AG10803 (cell line): ENCODE results near the gene AXDND1.

ENCODE experiments used
- DNase-seq: peaks from one replicate; pipeline ENCODE4 v3.0.0; 2010; ENCODE audit warnings: low read depth
- H3K4me3 ChIP-seq: 2 replicates; pipeline ENCODE4 v1.5.1; 2011; ENCODE audit warnings: mild to moderate bottlenecking, low read length, control low read depth
- CTCF ChIP-seq: conservative IDR thresholded peaks from 2 replicates; pipeline ENCODE4 v1.5.1; 2011; ENCODE audit warnings: mild to moderate bottlenecking, low read length, control low read depth, inconsistent platforms

The AXDND1 gene

GRCh38 chr1:179530352-179530751, 164.6 kb downstream of the AXDND1 start:
- no peak for TF ChIP-seq CTCF
- DNase-seq: no peak
- no peak overlapping the region for H3K4me3 ChIP-seq

- no peak for DNase-seq
- TF ChIP-seq CTCF: no peak
- no peak overlapping the region for H3K4me3 ChIP-seq
These were observed 176.0 kb downstream of the AXDND1 start for GRCh38 chr1:179541774-179542173.

- DNase-seq: no peak
- no peak for TF ChIP-seq CTCF
- H3K4me3 ChIP-seq: no peak overlapping the region
These were observed 179.6 kb downstream of the AXDND1 start for GRCh38 chr1:179545321-179545720.

GRCh38 chr1:179547021-179547535, 181.3 kb downstream of the AXDND1 start:
- no peak overlapping the region for H3K4me3 ChIP-seq
- no peak for TF ChIP-seq CTCF
- DNase-seq: no peak

GRCh38 chr1:179548666-179549367, 183.0 kb downstream of the AXDND1 start:
- H3K4me3 ChIP-seq: no peak overlapping the region
- no peak for TF ChIP-seq CTCF
- no peak for DNase-seq

GRCh38 chr1:179549368-179549700, 183.6 kb downstream of the AXDND1 start:
- no peak for DNase-seq
- no peak for TF ChIP-seq CTCF

GRCh38 chr1:179550746-179551682, 185.2 kb downstream of the AXDND1 start:
- peak; percentile 62 for DNase-seq

More at GRCh38 chr1:179549368-179549700, 183.6 kb downstream of the AXDND1 start:
- H3K4me3 ChIP-seq: no peak overlapping the region

More at GRCh38 chr1:179550746-179551682, 185.2 kb downstream of the AXDND1 start:
- H3K4me3 ChIP-seq: no peak overlapping the region
- TF ChIP-seq CTCF: no peak
